ENCODE results near the gene ZBTB1.

GRCh38 chr14:64465191-64465822 is 39.3 kb upstream of the ZBTB1 start, which contains the start of gene AKAP5:
- TF ChIP-seq, protein P1, sequence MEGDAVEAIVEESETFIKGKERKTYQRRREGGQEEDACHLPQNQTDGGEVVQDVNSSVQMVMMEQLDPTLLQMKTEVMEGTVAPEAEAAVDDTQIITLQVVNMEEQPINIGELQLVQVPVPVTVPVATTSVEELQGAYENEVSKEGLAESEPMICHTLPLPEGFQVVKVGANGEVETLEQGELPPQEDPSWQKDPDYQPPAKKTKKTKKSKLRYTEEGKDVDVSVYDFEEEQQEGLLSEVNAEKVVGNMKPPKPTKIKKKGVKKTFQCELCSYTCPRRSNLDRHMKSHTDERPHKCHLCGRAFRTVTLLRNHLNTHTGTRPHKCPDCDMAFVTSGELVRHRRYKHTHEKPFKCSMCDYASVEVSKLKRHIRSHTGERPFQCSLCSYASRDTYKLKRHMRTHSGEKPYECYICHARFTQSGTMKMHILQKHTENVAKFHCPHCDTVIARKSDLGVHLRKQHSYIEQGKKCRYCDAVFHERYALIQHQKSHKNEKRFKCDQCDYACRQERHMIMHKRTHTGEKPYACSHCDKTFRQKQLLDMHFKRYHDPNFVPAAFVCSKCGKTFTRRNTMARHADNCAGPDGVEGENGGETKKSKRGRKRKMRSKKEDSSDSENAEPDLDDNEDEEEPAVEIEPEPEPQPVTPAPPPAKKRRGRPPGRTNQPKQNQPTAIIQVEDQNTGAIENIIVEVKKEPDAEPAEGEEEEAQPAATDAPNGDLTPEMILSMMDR (IDR thresholded peaks at IDR 0.05) = no peak
- TF ChIP-seq POLR2A (IDR thresholded peaks at IDR 0.05) = no peak

Data from gastroesophageal sphincter (tissue), 3 donors.